ENCODE results near the gene MUC21. TPM values are rescaled to one million over a fixed set of nuclear protein-coding genes. Genes with fewer than 3 reads are reported as not detected.

Gene MUC21
- total RNA-seq, 2 experiments from 2014 or later: not detected

DNA sequence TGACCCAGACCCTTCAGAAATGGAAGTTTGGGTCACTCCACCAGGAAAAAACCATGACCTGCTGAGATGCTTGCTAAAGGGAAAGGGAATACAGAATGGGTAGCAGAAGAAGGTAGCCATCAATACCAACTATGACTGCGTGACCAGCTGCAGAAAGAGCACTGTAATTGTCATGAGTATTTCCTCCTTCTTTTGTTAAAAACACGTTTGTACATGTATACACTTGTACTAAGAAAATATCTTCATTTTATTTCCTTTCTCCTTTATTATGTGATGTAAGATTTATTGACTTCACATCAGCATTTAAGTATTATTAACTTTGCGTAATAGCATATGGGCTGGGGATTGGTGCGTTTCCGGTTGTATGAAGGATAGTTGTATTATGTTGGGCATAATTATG, 12.6 kb upstream of the MUC21 start:
- intact Hi-C loops (cut with DNase I, micrococcal nuclease): no loop called here
- Mint-ChIP-seq H3K36me3 (ENCODE audit: low read depth) (no peaks in the 10 kb centered on the region), H3K27ac (no peak overlapping the region), H3K4me3 (no peak overlapping the region), H3K4me1 (no peaks in the 10 kb centered on the region), H3K9me3 (ENCODE audit: low read depth) (no peaks in the 10 kb centered on the region), H3K27me3 (peaks cover 2% of the 10 kb centered on the region)
- DNase-seq (no peak), ATAC-seq (no peak)
- POLR2A ChIA-PET: no interaction called here
- CTCF ChIA-PET: no interaction called here

DNA sequence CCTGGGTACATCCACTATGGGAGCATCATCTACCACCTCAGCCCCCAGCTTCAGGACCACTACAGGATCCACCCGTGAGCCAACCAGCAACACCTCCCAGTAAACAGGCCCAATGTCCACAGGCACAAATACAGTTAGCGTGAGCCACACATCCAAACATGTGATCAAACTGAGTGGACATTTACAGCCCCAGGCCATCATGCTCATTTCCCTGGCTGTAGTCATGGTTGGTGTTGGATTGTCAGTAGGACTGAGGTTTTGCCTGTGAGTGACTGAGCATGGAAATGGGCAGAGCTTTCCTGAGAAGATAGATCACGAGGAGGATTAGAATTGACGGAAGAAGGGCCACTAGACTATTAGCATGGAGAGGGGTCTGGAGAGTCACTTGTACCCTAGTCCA, 10.7 kb upstream of the MUC21 start:
- H3K27me3 Mint-ChIP-seq: peaks cover 2% of the 10 kb centered on the region

DNA sequence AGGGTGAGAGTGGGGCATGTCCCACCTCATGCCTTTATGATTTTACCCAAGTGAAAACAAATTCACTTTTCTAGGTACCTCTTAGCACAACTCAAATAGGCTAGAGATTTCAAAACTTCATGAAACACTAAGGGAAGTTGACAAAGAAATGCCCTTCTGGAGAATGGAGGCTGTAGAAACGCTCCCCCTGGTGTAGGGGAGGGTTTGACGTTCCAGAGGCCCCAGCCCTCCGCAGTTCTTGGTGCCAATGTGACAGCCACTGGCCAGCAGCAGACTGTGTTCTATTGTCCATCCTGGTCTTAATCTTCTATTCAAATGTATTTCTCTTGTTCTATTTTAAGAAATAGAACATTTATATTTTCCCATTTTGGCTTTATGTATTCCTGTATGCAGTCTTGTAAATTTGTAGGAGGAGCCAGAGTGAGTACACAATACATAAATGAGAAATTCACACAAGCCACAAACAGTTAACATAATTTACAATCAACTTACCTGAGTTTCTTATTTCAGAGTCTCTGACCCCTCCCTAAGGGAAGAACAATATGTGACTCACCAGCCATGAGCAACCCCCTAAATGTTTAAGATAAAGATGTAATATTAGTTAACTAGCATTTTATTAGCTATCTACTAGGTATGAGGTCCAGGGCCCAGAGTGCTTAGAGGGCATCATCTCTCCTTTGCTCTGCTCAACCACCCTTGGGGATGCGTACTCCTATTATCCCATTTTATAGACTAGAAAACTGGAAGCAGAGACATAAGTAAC, 8.8 kb upstream of the MUC21 start:
- ChIA-PET POLR2A (no interaction called here), CTCF (interaction anchor here (1.4 kb wide), 1 partner anchor 105 kb away, joined by 4 read pairs; no protein-coding TSS in a partner anchor)
- ATAC-seq (no peak), DNase-seq (no peak)
- Mint-ChIP-seq H3K4me3 (no peak overlapping the region), H3K27ac (no peak overlapping the region), H3K4me1 (no peaks in the 10 kb centered on the region), H3K9me3 (ENCODE audit: low read depth) (no peaks in the 10 kb centered on the region), H3K27me3 (peaks cover 7% of the 10 kb centered on the region), H3K36me3 (ENCODE audit: low read depth) (no peaks in the 10 kb centered on the region)
- intact Hi-C loops (cut with DNase I, micrococcal nuclease): no loop called here

More for the DNA sequence above, 10.7 kb upstream of the MUC21 start:
- no peak for ATAC-seq
- CTCF ChIA-PET: no interaction called here
- no peaks in the 10 kb centered on the region for H3K36me3 Mint-ChIP-seq (ENCODE audit: low read depth)
- no peak for DNase-seq
- intact Hi-C loops (cut with DNase I, micrococcal nuclease): no loop called here
- H3K27ac Mint-ChIP-seq: no peak overlapping the region
- POLR2A ChIA-PET: no interaction called here
- no peak overlapping the region for H3K4me3 Mint-ChIP-seq
- H3K4me1 Mint-ChIP-seq: no peaks in the 10 kb centered on the region
- H3K9me3 Mint-ChIP-seq (ENCODE audit: low read depth): no peaks in the 10 kb centered on the region

DNA sequence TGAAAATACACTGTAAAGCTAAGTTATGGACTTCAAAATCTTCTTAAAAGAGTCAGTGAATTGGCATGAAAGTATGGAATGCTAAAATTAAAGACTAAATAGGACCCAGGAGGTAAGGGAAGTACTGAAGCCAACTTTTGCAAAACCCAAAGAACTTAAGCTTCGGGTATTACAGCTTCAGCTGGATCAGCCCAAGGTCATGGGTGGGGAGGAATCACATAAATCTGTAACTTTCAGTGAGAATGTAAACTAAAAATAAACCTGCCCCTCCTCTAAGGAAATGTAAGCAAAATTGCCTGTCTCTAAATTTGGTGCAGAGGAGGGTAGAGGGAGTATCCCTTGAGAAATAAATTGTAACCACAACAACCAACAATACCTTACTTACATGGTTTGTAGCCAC, 4.4 kb upstream of the MUC21 start:
- Mint-ChIP-seq H3K36me3 (ENCODE audit: low read depth) (no peaks in the 10 kb centered on the region), H3K9me3 (ENCODE audit: low read depth) (no peaks in the 10 kb centered on the region), H3K27ac (no peak overlapping the region), H3K4me3 (no peak overlapping the region), H3K4me1 (peaks cover 2% of the 10 kb centered on the region), H3K27me3 (peaks cover 29% of the 10 kb centered on the region)
- ATAC-seq (no peak), DNase-seq (no peak)
- intact Hi-C loops (cut with DNase I, micrococcal nuclease): no loop called here
- ChIA-PET CTCF (interaction anchor here (1.2 kb wide), 1 partner anchor 57 kb away, joined by 3 read pairs; no protein-coding TSS in a partner anchor), POLR2A (no interaction called here)

DNA sequence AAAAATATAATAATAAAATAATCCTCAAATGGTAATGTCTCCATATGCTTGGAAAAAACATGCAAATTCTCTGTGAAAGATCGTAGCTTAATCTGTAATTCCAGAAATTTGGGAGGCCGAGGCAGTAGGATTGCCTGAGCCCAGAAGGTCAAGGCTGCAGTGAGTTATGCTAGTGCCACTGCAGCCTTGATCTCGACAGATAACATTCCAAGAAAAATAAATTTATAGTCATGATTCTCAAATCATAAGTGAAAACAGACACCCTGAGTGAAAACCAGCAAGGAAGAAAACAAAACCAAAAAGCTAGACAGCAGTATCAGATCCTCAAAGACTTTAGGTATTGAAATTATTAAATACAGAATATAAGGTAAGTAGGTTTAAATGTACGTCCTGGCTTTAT, 3.8 kb upstream of the MUC21 start:
- ChIA-PET POLR2A (no interaction called here), CTCF (interaction anchor here (0.8 to 1.2 kb wide), 2 partner anchors 56 to 148 kb away, joined by 3 read pairs; no protein-coding TSS in a partner anchor)
- Mint-ChIP-seq H3K4me1 (peaks cover 2% of the 10 kb centered on the region), H3K27ac (no peak overlapping the region), H3K36me3 (ENCODE audit: low read depth) (no peaks in the 10 kb centered on the region), H3K27me3 (peaks cover 29% of the 10 kb centered on the region), H3K9me3 (ENCODE audit: low read depth) (no peaks in the 10 kb centered on the region), H3K4me3 (no peak overlapping the region)
- intact Hi-C loops (cut with DNase I, micrococcal nuclease): no loop called here
- DNase-seq: no peak
- ATAC-seq: no peak

DNA sequence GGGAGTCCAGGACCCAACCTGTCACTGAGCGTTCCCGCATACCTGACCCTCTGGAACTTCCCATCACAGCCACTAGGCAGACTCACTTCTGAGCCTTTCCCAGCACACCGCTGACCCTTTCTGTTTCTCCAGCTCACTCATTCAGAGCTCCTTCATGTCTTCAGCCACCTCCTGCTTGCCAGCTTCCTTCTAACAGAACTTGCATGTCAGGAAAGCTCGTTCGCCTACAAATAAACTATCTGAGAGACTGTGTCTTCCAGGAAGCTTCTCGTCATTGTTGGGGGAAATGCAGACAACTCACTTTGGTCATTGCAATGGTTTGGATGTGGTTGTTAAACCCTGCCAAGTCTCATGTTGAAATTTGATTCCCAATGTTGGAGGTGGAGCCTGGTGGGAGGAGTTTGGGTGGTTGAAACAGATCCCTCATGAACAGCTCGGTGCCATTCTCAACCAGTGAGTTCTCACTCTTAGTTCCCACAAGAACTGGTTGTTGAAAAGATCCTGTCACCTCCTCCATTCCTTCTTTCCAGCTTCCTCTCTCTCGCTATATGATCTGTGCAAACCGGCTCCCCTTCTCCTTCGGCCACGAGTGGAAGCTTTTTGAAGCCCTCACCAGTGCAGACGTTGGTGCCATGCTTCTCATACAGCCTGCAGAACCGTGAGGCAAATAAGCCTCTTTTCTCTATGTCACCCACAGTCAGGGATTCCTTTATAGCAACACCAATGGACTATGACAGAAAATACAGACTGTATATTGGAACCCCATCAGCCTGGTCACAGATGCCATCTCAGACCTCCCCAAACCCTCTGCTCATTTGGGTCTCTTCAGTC, 1.4 kb upstream of the MUC21 start:
- no peak overlapping the region for H3K27ac Mint-ChIP-seq
- no peaks in the 10 kb centered on the region for H3K9me3 Mint-ChIP-seq (ENCODE audit: low read depth)
- POLR2A ChIA-PET: interaction anchor here (0.5 kb wide), 1 partner anchor 287 kb away, joined by 4 read pairs; no protein-coding TSS in a partner anchor
- H3K36me3 Mint-ChIP-seq (ENCODE audit: low read depth): no peaks in the 10 kb centered on the region
- CTCF ChIA-PET: interaction anchor here (0.6 to 1.1 kb wide), 2 partner anchors 25 to 40 kb away, joined by 3 read pairs; no protein-coding TSS in a partner anchor
- ATAC-seq: no peak
- peaks cover 6% of the 10 kb centered on the region for H3K4me1 Mint-ChIP-seq
- no peak overlapping the region for H3K4me3 Mint-ChIP-seq
- intact Hi-C loops (cut with DNase I, micrococcal nuclease): no loop called here
- peaks cover 29% of the 10 kb centered on the region for H3K27me3 Mint-ChIP-seq
- no peak for DNase-seq

DNA sequence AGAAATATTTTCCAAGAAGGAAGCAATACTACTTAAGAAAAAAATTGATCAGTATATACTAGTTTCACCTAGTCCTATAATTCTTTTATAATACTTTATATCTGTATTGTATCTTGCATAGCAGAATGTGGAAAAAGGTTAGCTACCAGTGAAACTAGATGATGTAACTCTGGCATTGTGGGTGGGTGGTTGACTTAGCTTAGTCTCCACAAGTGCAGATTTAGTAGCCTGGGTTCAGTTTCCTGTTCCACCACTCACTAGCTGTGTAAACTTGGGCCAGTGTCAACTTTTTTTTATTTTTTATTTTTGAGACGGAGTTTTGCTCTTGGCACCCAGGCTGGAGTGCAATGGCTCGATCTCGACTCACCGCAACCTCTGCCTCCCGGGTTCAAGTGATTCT, 2.0 kb downstream of the MUC21 start:
- Mint-ChIP-seq H3K4me3 (no peak overlapping the region), H3K36me3 (ENCODE audit: low read depth) (no peaks in the 10 kb centered on the region), H3K27ac (no peak overlapping the region), H3K27me3 (peaks cover 22% of the 10 kb centered on the region), H3K4me1 (peaks cover 12% of the 10 kb centered on the region), H3K9me3 (ENCODE audit: low read depth) (no peaks in the 10 kb centered on the region)
- intact Hi-C loops (cut with DNase I, micrococcal nuclease): loop anchor here in 1 of 2 experiments (2.0 kb wide), 1 partner anchor 19 kb away; no protein-coding TSS in a partner anchor
- ChIA-PET POLR2A (no interaction called here), CTCF (interaction anchor here (0.9 to 1.1 kb wide), 2 partner anchors 94 to 414 kb away, joined by 3 to 6 read pairs; no protein-coding TSS in a partner anchor)
- DNase-seq (peak; percentile 40), ATAC-seq (peak; percentile 87)

DNA sequence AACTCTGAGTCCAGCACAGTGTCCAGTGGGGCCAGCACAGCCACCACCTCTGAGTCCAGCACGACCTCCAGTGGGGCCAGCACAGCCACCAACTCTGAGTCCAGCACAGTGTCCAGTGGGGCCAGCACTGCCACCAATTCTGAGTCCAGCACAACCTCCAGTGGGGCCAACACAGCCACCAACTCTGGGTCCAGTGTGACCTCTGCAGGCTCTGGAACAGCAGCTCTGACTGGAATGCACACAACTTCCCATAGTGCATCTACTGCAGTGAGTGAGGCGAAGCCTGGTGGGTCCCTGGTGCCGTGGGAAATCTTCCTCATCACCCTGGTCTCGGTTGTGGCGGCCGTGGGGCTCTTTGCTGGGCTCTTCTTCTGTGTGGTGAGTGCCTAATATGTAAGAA, 3.8 kb downstream of the MUC21 start:
- POLR2A ChIA-PET: no interaction called here
- Mint-ChIP-seq H3K9me3 (ENCODE audit: low read depth) (no peaks in the 10 kb centered on the region), H3K27ac (peak overlapping the region; percentile 16), H3K4me3 (no peak overlapping the region), H3K27me3 (peaks cover 14% of the 10 kb centered on the region), H3K4me1 (peaks cover 15% of the 10 kb centered on the region), H3K36me3 (ENCODE audit: low read depth) (no peaks in the 10 kb centered on the region)
- DNase-seq (no peak), ATAC-seq (no peak)
- intact Hi-C loops (cut with DNase I, micrococcal nuclease): no loop called here
- CTCF ChIA-PET: no interaction called here

DNA sequence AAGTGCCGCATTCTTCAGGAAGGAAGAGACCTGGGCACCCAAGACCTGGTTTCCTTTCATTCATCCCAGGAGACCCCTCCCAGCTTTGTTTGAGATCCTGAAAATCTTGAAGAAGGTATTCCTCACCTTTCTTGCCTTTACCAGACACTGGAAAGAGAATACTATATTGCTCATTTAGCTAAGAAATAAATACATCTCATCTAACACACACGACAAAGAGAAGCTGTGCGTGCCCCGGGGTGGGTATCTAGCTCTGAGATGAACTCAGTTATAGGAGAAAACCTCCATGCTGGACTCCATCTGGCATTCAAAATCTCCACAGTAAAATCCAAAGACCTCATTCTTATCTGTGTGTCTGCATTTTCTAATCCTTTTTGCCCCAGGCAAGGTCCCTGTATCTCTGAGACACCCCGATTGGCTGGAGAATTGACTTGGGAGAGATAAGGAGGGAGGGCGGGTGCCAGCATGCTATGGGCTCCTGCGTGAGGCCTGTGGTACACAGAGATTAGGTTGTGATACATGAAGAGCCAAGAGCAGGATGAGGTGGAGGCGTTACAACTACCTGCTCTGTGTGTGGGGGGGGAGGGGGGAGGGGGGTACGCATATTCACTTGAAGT, 4.8 kb downstream of the MUC21 start:
- H3K27ac Mint-ChIP-seq: no peak overlapping the region
- no peak for ATAC-seq
- H3K27me3 Mint-ChIP-seq: peaks cover 4% of the 10 kb centered on the region
- ChIA-PET POLR2A (no interaction called here), CTCF (interaction anchor here (1.2 to 1.7 kb wide), 3 partner anchors 11 to 99 kb away, joined by 3 to 4 read pairs (median 4); no protein-coding TSS in a partner anchor)
- no peak for DNase-seq
- H3K4me1 Mint-ChIP-seq: peaks cover 15% of the 10 kb centered on the region
- no peaks in the 10 kb centered on the region for H3K36me3 Mint-ChIP-seq (ENCODE audit: low read depth)
- no peak overlapping the region for H3K4me3 Mint-ChIP-seq
- intact Hi-C loops (cut with DNase I, micrococcal nuclease): no loop called here
- H3K9me3 Mint-ChIP-seq (ENCODE audit: low read depth): no peaks in the 10 kb centered on the region

DNA sequence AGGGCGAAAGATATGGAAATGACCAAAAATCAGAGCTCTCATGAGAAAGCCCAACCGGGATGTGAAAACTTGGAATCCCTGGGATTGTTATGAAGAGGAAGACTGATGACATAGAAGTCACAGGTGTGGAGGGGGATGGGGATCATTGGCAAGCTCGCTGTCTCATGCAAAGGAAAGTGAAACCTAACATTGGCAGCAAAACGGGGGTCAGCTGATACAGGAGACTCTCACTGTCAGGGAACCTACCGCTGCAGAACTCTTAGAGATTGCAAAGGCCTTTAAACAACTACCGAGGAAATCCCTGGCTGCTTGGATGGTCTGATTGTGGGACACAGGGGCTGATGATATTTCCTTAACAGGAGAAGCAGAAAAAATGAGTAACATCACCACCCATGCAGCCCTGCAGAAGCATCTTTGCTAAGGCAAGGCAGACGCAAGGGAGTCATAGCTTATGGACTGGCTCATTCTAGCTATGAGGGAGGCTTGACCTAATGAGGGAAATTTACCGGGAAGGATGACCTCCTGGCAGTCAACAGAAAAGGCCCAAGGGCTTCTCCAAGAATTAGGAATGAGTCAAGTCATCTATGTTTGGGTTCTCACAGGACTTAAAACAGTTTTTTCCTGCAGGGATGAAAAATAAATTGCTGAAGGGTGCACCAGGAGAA, 7.0 kb downstream of the MUC21 start:
- ChIA-PET CTCF (no interaction called here), POLR2A (no interaction called here)
- Mint-ChIP-seq H3K27ac (no peak overlapping the region), H3K27me3 (peaks cover 2% of the 10 kb centered on the region), H3K4me1 (peaks cover 11% of the 10 kb centered on the region), H3K36me3 (ENCODE audit: low read depth) (no peaks in the 10 kb centered on the region), H3K4me3 (no peak overlapping the region), H3K9me3 (ENCODE audit: low read depth) (no peaks in the 10 kb centered on the region)
- DNase-seq (peak; percentile 42), ATAC-seq (peak; percentile 68)
- intact Hi-C loops (cut with DNase I, micrococcal nuclease): no loop called here

DNA sequence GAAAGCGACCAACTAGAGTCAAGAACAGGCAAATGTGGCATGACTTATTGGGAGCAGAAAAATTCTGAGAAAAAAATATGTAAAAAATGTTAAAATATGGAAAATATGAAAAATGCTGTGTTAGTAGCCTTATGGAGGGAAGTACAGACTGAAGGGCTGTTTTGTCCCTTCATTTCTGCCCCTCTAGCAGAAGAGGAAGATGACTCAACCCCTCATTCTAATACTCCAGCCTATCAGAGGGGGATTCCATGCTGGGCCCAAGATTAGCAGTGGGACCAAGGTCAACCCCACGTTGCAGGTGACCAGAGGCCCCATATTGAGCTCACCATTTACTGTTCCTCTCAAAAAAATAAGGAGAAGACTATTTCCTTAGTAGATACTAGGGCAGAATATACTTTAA, 8.4 kb downstream of the MUC21 start:
- Mint-ChIP-seq H3K27ac (no peak overlapping the region), H3K9me3 (ENCODE audit: low read depth) (no peaks in the 10 kb centered on the region), H3K4me1 (peaks cover 11% of the 10 kb centered on the region), H3K36me3 (ENCODE audit: low read depth) (no peaks in the 10 kb centered on the region), H3K4me3 (no peak overlapping the region), H3K27me3 (peaks cover 2% of the 10 kb centered on the region)
- ATAC-seq (no peak), DNase-seq (no peak)
- CTCF ChIA-PET: no interaction called here
- POLR2A ChIA-PET: interaction anchor here (0.7 kb wide), 1 partner anchor 252 kb away, joined by 6 read pairs; no protein-coding TSS in a partner anchor
- intact Hi-C loops (cut with DNase I, micrococcal nuclease): no loop called here
